ENCODE measurements around the gene CCDC78.

The CCDC78 gene

DNA sequence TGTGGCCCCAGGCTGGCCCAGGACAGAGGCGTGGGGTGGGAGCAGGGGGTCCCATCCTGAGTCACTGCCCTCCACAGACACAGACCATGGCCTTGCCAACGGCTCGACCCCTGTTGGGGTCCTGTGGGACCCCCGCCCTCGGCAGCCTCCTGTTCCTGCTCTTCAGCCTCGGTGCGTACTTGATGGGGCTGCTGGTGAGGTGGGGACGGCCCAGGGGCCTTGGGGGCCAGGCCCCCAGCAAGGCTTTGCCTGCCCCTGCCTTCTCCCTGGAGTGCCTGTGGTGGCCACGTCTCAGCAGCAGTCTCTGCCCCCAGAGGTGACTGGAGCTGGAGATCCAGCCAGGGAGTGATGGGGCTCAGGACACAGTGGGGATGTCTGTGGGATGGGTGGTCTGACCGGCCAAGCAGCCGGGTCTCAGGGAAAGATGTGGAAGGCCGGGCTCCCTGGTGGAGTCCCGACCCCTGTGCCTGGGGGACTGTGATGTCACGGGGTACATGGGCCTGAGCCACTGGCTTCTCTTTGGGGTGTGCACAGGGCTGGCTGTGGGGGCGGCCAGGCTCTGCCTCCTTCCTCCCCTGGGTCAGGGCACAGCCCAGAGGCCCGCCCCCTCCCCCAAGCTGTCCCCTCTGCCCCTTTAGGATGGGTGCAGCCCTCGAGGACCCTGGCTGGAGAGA lies 36.5 kb upstream of the CCDC78 start:
- TF ChIP-seq EZH2phosphoT487 (IDR thresholded peaks at IDR 0.05; ENCODE audit: low read length) (no peak), CTCF (IDR thresholded peaks at IDR 0.05; ENCODE audit: low read length) (no peak), EZH2 (optimal IDR thresholded peaks at IDR 0.05; ENCODE audit: low read depth, low read length) (no peak)
- Histone ChIP-seq H3K27me3 (replicated peaks; ENCODE audit: insufficient read depth, low read length) (peaks cover 54% of the 10 kb centered on the region), H3K9me3 (replicated peaks; ENCODE audit: insufficient read depth, low read length) (no peaks in the 10 kb centered on the region), H3K4me3 (ENCODE audit: low read length) (no peak overlapping the region), H3K4me2 (ENCODE audit: low read depth, low read length) (no peak overlapping the region), H3K27ac (ENCODE audit: low read length) (no peak overlapping the region), H2AFZ (ENCODE audit: low read length) (no peak overlapping the region), H3K9ac (ENCODE audit: low read length) (no peak overlapping the region), H3K4me1 (ENCODE audit: low read length) (no peaks in the 10 kb centered on the region), H3K79me2 (ENCODE audit: low read length) (no peaks in the 10 kb centered on the region), H3K9me2 (replicated peaks; ENCODE audit: insufficient read depth, low read length) (no peaks in the 10 kb centered on the region), H3K36me3 (replicated peaks; ENCODE audit: insufficient read depth, low read length) (no peaks in the 10 kb centered on the region), H4K20me1 (ENCODE audit: insufficient read depth, low read length) (no peaks in the 10 kb centered on the region), H3F3A (ENCODE audit: insufficient read depth, low read length) (no peaks in the 10 kb centered on the region)
- no peak for DNase-seq

DNA sequence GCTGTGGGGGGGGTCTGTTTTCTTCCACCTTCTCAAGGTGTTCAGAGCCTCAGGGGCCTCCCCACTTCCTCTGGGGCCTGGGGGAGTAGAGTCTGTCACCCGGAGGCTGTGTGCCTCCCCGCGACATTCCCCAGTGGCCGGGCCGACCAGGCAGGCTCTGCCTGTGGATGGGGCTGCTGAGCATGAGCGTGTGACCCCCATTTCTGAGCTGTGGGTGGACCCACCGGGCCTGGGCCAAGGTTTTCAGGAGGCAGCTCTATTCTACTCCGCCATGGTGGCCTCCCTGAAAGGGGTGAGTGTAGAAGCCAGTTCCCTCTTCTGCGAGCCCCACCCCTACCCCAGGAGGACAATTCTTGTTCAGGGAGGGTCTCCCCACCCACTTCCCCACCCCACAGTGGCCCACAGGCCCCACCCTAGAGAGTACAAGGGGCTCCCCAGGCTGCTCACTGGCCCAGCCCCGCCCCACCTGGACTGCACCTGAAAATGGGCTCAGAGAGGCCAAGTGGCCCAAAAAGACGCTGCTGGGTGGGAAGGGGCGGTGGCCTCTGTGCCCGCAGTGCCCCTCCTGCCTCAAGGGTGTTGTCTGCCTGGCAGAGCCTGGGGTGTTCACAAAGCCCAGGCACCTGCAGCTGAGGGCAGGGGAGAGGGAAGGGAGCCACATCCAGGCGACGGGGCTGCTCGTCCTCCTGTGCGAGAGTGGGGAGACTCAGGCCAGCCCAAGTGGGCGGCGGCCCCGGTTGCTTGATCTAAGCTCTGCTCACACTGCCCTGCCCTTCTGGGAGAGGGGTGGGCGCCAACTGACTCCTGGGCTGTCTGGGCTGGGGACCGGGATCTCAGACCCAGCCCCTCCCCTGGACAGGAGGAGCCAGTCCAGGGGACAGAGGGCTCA lies 35.6 kb upstream of the CCDC78 start:
- no peaks in the 10 kb centered on the region for H3K9me2 ChIP-seq (replicated peaks; ENCODE audit: insufficient read depth, low read length)
- peaks cover 61% of the 10 kb centered on the region for H3K27me3 ChIP-seq (replicated peaks; ENCODE audit: insufficient read depth, low read length)
- no peak overlapping the region for H3K27ac ChIP-seq (ENCODE audit: low read length)
- no peaks in the 10 kb centered on the region for H3K36me3 ChIP-seq (replicated peaks; ENCODE audit: insufficient read depth, low read length)
- H3K4me3 ChIP-seq (ENCODE audit: low read length): no peak overlapping the region
- H3K9me3 ChIP-seq (replicated peaks; ENCODE audit: insufficient read depth, low read length): no peaks in the 10 kb centered on the region
- no peaks in the 10 kb centered on the region for H4K20me1 ChIP-seq (ENCODE audit: insufficient read depth, low read length)
- DNase-seq: no peak
- no peak overlapping the region for H2AFZ ChIP-seq (ENCODE audit: low read length)
- H3K79me2 ChIP-seq (ENCODE audit: low read length): no peaks in the 10 kb centered on the region
- H3K9ac ChIP-seq (ENCODE audit: low read length): no peak overlapping the region
- no peaks in the 10 kb centered on the region for H3K4me1 ChIP-seq (ENCODE audit: low read length)
- H3F3A ChIP-seq (ENCODE audit: insufficient read depth, low read length): no peaks in the 10 kb centered on the region
- no peak overlapping the region for H3K4me2 ChIP-seq (ENCODE audit: low read depth, low read length)
- TF ChIP-seq EZH2 (optimal IDR thresholded peaks at IDR 0.05; ENCODE audit: low read depth, low read length): no peak
- TF ChIP-seq CTCF (IDR thresholded peaks at IDR 0.05; ENCODE audit: low read length): no peak
- no peak for TF ChIP-seq EZH2phosphoT487 (IDR thresholded peaks at IDR 0.05; ENCODE audit: low read length)

GRCh38 chr16:760545-761343 lies 34.5 kb upstream of the CCDC78 start, which contains the start of gene MSLN:
Gene MSLN (plus strand): TSS chr16:760734. CDS start chr16:762681, 1,947 bp downstream.
- Histone ChIP-seq H3K27me3 (replicated peaks; ENCODE audit: insufficient read depth, low read length) (peaks cover 70% of the 10 kb centered on the region), H3K4me1 (ENCODE audit: low read length) (no peaks in the 10 kb centered on the region), H3K4me2 (ENCODE audit: low read depth, low read length) (no peak within 1 kb of the TSS), H2AFZ (ENCODE audit: low read length) (no peak within 1 kb of the TSS), H3K4me3 (ENCODE audit: low read length) (no peak within 1 kb of the TSS), H3K27ac (ENCODE audit: low read length) (no peak within 1 kb of the TSS), H3K9ac (ENCODE audit: low read length) (no peak within 1 kb of the TSS), H3K9me3 (replicated peaks; ENCODE audit: insufficient read depth, low read length) (no peaks in the 10 kb centered on the region), H3K36me3 (replicated peaks; ENCODE audit: insufficient read depth, low read length) (no peaks in the 10 kb centered on the region), H3K79me2 (ENCODE audit: low read length) (no peaks in the 10 kb centered on the region), H3K9me2 (replicated peaks; ENCODE audit: insufficient read depth, low read length) (no peaks in the 10 kb centered on the region), H4K20me1 (ENCODE audit: insufficient read depth, low read length) (no peaks in the 10 kb centered on the region), H3F3A (ENCODE audit: insufficient read depth, low read length) (no peaks in the 10 kb centered on the region)
- TF ChIP-seq CTCF (IDR thresholded peaks at IDR 0.05; ENCODE audit: low read length) (no peak), EZH2phosphoT487 (IDR thresholded peaks at IDR 0.05; ENCODE audit: low read length) (no peak), EZH2 (optimal IDR thresholded peaks at IDR 0.05; ENCODE audit: low read depth, low read length) (no peak)
- DNase-seq: no peak
